GM19328 (cell line): Measurements from ENCODE around the gene ICA1.

ENCODE experiments used
- ATAC-seq: cut with Tn5 transposase; IDR thresholded peaks from one replicate; pipeline ENCODE4 v1.9.1; 2021; ENCODE audit warnings: mild to moderate bottlenecking, moderate library complexity; ENCODE audit not compliant: unreplicated experiment

ICA1 gene

DNA sequence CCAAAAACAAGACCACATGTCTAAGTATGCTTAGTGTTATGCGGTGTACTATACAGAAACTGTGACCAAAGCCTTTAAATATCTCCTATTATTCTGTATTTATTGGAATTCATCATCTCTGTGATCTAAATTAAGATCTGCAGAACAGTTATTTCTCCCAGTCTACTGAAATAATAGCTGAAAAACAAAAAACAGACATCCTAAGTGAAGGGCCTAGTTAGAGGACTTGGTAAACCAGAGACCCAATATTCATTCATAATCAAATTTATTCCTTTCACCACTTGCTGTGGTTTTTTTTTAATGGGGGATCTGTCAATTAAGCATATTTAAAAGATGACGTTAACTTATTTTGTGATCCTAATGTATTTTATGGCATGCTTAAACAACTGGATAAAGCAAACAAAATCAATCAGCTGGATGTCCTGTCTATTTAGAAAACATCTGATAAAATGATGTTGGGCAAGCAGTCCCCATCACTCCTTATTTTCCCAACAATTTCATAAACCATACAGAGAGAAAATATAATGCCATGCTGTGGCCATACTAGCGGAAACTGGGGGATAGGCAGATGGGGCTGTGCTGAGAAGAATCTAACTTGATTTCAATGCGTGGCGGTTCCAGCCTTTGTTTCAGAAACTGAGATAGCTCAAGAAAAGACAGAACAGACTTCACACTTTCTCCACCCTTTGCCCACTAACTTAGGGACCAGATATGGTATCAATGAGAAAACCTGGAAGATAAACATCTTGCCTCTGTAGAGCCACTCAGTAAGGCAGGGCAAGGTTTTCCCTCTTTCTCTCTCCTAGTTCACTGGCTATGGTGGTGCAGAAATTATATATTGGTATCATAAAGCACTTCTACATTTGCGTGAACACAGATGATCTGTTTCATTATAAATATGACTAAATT lies 32.9 kb downstream of the ICA1 start:
- ATAC-seq: no peak

DNA sequence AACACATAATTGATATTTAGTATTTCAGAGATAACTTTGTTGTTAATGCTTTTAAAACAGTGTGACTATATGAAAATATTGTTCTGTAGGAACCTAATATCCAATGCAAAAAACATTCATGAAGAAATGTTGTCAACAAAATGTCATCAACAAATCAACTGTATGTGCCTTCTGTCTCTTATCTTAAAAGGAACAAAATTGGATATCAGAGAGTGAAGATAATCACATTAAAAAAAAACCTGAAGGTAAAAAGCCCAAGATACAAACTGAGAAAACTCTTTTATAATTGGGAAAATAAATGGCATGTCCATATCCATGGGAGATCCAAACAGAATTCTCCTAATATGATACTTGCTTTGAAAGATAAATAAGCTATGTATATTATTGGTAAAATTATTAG lies 33.9 kb downstream of the ICA1 start:
- ATAC-seq: no peak

DNA sequence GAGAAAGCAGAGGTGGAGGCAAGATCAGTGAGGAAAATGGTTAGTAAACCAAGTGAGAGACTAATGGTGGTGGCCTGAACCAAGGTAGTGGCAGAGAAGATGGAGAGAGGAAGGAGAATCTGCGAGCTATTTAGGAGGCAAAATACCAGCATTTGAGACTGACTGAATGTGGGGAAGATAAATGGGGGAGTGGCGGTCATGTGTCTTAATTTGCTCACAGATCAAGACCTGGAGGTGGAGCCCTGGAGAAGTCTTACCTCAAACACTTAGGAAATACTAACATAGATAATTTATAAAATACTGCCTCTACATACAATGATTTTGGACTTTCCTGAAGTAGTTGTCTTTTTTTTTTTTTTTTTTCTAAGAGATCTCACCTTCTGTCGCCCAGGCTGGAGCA lies 34.7 kb downstream of the ICA1 start:
- no peak for ATAC-seq

DNA sequence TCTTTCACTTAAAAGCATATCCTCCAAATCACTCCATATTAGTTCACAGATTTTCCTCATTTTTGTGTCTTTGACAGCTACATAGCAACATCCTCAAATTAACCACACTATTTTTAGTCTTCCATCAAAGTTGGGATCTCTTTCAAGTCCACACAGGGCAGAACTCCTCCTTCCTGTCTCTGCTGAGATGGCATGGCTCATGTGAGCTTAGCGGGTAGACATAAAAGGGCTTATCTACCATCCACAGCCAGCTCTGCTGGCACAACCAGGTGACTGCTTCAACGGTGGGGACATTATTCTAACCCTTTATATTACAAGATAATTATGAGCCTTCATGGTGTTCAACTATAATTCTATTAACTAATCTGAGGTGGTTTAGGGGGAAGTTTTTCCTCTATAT lies 35.5 kb downstream of the ICA1 start:
- ATAC-seq: no peak

DNA sequence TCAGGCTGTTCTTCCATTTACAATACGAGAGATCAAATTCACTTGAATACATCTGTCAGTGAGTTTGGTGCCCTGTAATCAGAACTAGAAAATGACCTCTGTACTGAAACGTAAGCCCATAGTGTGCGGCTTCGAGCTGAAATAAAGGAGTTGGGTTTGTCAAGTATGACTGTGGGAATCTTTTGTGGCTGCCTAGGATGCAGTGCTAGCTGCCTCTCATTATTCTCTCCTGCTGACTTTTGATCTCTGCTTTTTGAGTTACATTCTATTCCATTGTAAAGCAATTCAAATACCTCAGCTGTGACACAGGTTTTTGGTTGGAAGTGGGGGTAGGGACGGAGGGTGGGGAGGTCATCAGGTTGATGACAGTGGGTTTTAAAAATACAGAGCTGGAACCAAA lies 40.4 kb downstream of the ICA1 start:
- ATAC-seq: no peak

DNA sequence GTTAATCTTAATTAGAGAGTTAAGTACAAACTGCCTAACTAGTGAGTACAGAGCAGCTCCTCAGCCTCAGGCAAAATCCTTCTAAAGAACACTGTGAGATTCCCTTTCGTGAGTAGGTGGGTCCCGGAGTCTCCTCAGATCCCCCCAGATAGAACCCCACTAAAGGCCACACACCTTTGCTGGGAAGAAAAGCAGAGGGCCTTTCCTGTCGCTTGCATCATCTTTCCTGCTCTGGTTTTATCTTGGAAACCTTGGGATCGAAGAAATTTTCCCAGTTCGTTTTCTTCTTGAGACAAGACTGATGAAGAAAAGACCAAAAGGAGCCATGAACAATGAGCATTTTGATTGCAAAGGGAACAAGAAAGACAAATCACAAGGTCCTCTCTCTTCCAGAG lies 40.9 kb downstream of the ICA1 start:
- ATAC-seq: no peak

DNA sequence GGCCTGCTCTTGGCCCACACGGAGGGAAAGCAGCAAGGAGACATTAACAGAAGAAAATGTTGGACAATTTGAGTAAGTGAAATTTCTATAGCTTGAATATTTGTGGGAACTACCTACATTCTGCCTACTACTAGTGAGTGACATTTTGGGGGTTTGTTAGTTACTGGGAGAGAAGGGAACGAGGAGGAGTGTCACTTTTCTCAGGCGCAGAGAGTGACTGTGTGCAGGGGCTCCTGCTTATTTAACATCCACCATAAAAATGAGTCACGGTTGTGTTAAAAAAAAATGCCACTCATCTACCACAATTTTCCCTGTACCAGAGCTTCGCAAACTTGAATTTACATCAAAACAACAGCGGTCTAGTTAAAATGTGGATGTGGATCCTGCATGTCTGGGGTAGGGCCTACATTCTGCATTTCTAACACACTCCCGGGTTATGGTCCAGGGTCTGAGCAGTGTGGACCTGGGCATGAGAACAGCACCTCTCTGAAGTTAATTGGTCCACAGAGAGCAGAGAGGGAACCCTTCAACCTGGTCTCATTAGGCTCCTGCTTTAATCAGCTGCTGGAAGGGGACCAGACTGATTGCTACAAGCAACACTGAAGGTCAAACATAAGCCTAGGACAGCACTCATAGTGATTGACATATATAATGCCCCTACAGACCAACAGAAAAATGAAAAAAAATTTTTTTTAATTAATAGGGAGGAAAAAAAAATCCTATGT lies 41.4 kb downstream of the ICA1 start:
- ATAC-seq: no peak

DNA sequence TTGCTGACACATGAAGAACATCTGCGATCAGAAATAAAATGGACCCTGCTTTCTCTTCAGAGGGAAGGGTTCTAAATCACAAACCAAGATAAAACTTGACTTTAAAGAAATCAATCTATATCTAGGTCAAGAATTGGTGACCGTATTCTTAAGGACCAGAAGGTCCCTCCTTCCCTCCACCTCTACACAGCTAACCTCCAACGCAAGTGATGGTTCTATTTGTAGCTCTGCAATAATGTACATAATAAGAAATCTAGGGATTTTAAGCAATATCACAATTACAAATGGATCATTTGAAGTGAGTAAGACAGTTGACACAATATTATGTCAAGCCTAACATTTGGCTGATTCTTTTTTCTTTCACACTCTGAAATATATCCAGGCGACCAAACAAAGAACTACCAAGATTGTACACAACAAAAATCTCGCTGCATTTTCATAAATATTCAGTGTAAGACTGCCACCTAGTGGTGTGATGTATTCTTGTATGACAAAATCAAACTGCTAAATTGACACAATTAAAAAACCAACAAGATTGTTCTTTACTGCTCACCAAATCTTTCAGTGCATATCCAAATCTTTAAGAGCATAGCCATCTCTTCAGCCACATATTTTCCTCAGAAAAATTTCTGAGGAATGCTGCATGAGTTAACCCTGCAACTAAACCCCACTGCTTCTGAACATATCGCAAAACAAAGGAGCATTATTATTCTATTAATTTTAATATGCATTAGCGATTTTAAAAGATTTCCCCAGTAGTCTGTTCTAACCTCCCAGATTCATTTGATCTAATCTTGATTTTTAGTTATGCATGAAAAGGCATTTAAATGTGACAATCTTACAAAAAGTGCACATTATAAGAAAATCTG lies 44.5 kb downstream of the ICA1 start:
- ATAC-seq: no peak

DNA sequence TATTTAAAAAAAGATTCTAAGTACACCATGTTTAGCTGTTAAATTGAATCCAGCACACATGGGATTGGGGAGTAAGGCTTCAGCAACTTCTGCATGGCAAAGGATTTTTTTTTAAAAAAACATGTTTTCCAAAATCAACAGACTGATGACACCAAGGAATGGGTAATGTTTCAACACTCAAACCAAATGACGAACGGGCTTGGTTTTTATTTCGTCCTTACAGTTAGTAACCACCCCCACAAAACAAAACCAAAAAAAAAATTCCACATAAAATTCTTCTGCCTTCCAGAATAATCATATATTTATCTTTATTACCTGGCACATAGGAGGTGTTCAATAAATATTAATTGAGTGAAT lies 45.7 kb downstream of the ICA1 start:
- ATAC-seq: no peak

DNA sequence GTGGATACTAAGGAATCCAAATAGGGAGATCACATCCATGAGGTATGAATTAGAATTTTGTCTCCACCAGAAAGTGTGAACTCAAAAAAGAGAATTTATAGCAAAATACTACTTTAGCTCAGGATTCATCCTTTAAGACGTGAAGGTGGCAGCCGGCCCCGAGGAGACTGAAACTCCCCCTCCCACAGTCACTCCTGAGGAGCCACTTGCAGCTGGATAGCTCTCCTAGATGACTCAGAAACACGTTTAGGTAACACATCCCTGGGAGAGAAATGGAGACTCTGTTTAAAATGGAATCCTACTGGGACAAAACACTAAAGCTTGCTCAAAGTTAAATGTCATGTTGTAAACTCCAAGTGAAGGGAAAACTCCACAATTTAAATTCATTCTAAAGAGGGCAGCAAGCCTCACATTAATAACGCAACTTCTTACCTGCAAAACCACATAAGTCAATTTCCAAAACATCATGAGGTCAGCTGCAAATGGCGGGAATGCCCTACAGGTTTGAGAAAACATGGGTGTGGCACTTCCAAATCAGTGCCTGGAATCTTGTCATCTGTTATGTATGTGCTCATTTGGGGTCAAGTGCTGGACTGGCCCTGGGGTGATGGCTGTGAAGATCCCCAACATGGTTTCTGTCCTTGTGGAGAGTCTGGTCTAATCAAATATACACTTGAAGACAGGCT lies 46.2 kb downstream of the ICA1 start:
- ATAC-seq: no peak

DNA sequence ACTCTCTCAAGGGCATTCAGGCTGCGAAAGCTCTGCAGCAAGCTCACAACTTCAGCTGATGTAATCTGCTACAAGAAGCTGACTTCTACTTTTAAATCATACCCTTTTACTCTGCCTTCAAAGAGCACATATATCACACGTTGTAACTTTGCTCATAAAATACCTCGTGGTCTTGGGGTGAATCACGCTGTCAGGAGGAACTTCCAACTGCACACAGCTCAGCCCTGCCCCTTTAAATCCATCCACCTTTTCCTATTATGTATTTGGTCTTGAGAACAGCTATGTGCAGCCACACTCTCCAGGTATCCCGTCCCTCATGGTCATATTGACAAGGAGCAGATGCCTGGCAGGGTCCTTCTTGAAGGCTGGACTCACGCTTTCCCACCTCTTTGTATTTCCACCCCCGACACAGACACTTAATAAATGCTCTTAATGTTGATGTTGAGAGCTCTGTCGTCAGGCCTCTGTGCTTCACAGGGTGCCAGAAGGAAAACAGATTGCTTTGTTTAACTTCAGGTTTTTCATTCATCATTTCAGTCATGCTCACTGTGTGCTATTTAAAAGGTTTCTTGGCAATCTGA lies 47.6 kb downstream of the ICA1 start:
- no peak for ATAC-seq

DNA sequence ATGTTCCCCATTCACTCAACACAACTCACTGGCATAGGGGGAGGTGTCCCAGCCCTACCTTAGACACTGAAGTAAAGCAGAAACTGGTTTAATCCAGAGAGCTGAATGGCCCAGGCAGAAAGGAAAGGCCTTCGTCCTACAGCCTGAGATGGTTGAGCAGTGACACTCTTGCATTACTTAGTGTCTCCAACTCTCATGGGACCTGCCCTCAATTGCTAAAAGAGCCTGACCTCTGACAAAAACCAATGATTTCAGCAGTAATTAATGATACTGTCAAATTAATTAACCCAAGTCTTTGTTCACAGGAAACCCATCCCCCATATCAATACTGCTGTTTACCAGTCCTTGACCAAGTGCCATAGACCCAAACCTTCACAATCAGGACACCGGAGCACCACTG lies 48.6 kb downstream of the ICA1 start:
- no peak for ATAC-seq

DNA sequence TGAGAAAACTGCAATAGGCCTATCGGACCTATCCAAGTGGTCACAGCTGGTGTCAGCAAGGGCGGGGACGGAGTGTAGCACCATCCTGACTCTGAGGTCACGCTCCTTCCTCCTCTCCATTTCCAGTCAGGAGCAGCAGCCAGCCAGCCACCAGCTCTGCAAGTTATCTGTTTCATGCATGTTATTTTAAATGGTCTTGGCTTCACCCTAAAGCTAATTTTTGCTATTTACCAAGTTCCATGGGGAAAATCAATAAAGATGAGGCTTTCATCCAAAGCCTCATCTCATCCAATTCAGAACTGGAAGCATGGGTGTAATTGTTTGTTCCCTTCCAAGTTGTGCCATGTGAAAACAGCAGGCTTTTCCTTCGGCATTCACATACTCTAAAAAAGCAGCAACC lies 49.3 kb downstream of the ICA1 start:
- no peak for ATAC-seq

DNA sequence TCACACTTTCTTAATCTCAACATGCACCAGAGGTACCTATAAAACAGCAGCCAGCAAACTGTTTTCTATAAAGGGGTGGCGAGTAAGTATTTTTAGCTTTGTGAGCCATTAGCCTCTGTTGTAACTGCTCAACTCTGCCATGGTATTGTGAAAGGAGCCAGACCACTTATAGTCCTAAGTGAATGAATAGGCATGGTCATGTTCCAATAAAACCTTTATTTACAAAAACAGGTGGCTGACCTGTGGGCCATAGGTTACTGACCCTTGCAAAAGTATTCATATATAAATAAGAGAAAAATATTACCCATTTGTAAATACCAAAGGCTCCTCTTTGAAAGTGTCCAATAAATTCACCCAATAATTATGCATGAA lies 50.3 kb downstream of the ICA1 start:
- no peak for ATAC-seq

DNA sequence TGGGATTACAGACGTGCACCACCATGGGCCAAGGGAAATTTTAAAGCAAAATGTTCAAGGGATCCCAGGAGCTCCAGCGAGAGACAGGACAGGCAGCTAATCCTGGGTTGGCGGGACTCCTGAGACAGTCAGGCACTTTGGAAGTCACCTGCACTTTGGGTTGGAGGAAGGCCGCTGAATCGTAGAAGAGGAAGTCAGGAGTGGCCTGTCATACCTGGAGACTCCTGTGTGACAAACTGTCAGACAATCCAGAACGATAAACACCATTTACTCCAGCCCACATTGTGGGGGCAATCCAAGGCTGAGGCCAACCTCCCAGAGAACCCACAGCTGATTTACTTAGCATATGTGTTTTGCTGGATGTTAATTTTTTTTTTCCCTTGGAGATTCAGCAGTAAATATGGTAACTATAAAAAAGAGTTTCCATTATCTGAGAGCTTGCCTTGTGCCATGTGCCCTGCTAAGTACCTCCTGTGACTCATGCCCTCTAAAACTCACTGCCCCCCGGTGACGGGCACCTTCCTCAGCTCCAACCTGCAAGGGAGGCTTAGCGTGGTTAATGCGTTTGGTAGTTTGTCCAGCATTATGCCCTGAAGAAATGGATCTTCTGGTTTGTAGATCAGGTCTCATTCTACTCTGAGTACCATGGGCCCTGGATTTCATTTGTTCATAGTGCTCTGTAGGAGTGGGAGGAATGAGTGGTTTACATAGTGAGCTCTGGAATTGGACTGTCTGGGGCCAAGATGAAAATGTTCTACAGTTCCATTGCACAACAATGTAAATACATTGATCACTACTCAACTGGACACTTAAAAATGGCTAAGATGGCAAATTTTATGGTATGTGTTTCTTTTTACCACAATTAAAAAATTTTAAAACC lies 50.9 kb downstream of the ICA1 start:
- ATAC-seq: no peak

DNA sequence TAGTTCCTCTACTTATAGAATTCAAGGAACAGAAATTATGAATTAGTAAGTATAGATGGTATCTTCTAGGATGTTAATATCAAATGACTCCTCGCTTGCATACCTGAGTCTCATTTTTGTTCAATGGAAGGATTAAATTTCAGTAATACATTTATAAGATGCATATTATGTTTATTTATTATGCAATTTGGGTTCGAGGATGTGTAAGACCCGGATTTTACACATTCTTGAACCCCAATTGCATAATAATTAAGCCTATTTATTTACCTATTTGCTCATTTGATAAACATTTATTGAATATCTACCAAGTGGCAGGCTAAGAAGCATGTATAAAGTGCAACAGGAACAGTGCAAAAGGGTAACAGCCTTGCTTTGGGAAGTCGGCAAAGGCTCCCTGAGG lies 52.6 kb downstream of the ICA1 start:
- ATAC-seq: no peak

DNA sequence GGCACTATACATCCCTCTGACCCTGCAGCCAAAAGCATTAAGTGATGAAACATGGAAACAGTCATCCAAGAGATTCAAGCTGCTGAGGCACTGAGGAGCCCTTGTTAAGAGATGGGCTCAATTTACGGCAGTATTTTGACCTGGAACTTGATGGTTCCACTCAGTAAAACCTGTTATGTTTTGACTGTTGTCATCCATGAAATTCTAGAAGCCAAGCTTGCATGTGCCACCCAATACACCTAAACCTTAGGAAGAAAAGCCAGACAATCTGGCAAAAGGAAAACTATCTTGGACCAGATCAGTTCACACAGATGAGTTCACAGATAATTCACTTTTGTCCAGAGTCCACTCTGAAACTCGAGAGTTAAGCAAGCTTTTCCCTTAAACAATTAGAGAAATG lies 53.2 kb downstream of the ICA1 start:
- ATAC-seq: no peak

DNA sequence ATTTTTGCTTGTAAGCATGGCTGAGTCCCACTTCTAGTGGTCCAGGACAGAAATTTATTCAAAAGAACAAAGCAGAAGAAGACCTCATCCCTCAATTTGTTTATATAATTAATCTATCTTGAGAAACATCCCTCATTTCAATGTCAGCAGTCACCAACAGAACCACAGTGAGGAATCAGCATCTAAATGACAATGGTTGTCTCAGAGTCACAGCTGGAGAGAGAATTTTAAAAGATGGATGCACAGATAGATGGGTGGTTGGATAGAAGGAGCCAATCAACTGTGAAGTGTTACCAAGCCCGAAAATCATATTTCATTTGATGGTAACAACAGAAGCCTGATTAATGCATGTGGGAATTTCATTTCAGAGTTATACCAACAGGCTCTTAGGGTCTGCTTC lies 55.0 kb downstream of the ICA1 start:
- no peak for ATAC-seq

DNA sequence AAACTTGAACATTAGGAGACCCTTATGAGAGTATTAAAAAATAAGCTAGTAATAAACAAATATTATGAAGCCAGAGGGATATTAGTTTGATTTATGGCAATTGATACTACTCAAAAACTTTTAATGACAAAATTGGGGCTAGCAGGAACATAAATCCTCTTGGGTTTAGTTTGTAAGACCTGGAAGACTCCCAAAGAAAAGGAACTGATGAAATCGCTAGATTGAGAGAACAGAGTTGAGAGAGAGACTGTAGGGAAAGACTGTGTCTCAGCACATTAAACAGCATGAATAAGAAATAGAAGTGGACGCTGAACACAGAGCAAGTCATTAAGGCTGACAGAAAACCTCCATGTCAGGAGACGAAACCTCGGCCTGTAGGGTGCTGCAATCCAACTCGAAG lies 56.4 kb downstream of the ICA1 start:
- ATAC-seq: no peak

DNA sequence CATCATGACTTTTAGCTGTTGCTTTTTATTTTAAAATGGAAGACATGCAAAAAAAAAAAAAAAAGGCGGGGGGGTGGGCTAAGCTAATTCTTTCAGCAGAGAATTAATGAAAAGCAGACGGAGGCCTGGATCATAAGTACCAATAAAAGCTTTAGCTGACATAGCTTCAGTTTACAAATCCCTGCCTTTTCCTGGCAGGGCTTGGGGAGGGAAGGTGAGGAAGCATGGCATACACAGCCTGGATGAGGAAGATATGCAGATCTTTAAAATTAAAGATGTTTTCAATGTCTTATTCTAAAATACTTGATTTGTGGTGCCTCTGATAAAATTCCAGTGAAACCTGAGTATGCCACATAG lies 57.0 kb downstream of the ICA1 start:
- ATAC-seq: no peak
